ENCODE data around the gene OR9A2. TPM values are rescaled to one million over a fixed set of nuclear protein-coding genes. Genes with fewer than 3 reads are reported as not detected.

The OR9A2 gene, protein sequence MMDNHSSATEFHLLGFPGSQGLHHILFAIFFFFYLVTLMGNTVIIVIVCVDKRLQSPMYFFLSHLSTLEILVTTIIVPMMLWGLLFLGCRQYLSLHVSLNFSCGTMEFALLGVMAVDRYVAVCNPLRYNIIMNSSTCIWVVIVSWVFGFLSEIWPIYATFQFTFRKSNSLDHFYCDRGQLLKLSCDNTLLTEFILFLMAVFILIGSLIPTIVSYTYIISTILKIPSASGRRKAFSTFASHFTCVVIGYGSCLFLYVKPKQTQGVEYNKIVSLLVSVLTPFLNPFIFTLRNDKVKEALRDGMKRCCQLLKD
- total RNA-seq (not detected), polyA plus RNA-seq (not detected)

DNA sequence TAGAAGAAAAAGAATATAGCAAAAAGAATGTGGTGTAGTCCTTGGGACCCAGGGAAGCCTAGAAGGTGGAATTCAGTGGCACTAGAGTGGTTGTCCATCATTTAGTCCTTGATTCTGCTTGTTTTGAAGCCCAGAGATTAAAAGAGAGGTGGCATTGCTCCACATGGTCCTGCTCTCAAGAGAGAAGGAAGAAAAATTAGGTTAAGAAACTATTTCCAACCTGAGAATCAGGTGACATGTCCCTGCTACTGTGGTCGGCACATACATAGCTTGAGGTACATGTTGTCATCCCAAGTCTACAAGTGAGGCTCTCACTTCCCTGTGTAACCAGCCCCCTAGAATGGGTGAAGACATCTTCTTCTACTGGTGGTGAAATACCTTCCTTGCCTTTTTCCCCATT lies at the start of gene OR9A2:
OR9A2 (minus strand) TSS at position 101 of the 400 bp plus-strand sequence; CDS start at position 101, 0 bp downstream.
- Mint-ChIP-seq H3K4me3 (no peak within 1 kb of the TSS), H3K27me3 (peaks cover 16 to 44% of the 10 kb centered on the region in 2 donors), H3K36me3 (no peaks in the 10 kb centered on the region), H3K27ac (no peak within 1 kb of the TSS), H3K9me3 (no peaks in the 10 kb centered on the region), H3K4me1 (no peaks in the 10 kb centered on the region)
- Histone ChIP-seq H3K4me3 (ENCODE audit: low read length) (no peak within 1 kb of the TSS), H3K9me3 (ENCODE audit: low read length) (no peaks in the 10 kb centered on the region), H3K4me1 (ENCODE audit: insufficient read depth, low read length) (no peaks in the 10 kb centered on the region), H3K27me3 (ENCODE audit: insufficient read depth, low read length, poor library complexity, severe bottlenecking) (no peaks in the 10 kb centered on the region), H3K27ac (ENCODE audit: low read depth, low read length) (no peak within 1 kb of the TSS), H3K36me3 (ENCODE audit: insufficient read depth, low read length) (no peaks in the 10 kb centered on the region)
- no peak for DNase-seq
- ChIA-PET POLR2A (no interaction called here), CTCF (no interaction called here)

DNA sequence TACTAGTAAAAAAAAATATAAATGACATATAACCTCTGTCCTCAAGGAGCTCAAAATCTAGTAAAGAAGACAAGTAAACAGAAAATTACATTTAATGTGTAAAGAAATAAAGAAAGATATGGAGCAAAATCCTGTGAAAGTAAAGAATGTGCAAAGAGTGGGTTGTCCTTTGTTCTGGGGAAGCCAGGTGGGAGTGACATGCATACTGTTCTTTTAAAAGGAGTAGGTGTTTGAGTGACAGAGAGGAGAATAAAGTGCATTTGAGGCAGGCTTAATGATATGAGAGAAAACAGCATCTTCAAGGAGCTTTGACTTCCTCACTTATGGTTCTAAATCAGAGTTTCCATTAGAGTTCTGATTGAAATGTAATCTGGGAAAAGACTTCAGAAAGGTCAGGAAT lies 47.2 kb upstream of the OR9A2 start:
- Mint-ChIP-seq H3K4me1 (no peaks in the 10 kb centered on the region), H3K36me3 (peaks cover 0 to 6% (median 0%) of the 10 kb centered on the region in 3 donors), H3K27me3 (peaks cover 13 to 48% of the 10 kb centered on the region in 2 donors), H3K27ac (no peak overlapping the region), H3K4me3 (no peak overlapping the region), H3K9me3 (peaks cover 0 to 3% (median 0%) of the 10 kb centered on the region in 5 donors)
- no peak overlapping the region for H3K27ac ChIP-seq (ENCODE audit: low read depth, low read length)
- no peaks in the 10 kb centered on the region for H3K27me3 ChIP-seq (ENCODE audit: insufficient read depth, low read length, poor library complexity, severe bottlenecking)
- ChIA-PET CTCF (no interaction called here), POLR2A (no interaction called here)
- DNase-seq, result no peak
- no peaks in the 10 kb centered on the region for H3K9me3 ChIP-seq (ENCODE audit: low read length)
- H3K36me3 ChIP-seq (ENCODE audit: insufficient read depth, low read length), result no peaks in the 10 kb centered on the region
- H3K4me1 ChIP-seq (ENCODE audit: insufficient read depth, low read length), result no peaks in the 10 kb centered on the region
- H3K4me3 ChIP-seq (ENCODE audit: low read length), result no peak overlapping the region

DNA sequence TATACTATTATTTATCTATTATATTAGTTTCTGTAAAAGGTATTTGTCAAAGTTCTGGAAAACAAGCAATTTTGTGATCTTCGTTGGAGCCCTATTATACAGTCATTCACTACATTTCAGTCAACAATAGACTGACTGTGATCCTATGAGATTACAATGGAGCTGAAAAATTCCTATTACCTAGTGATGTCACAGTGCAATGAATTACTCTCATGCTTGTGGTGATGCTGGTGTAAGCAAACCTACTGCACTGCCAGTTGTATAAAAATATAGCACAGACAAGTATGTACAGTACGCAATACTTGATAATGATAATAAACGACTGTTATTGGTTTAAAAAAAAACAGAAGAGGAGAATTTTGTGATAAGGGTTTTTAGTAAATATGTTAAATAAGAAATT lies 46.6 kb upstream of the OR9A2 start:
- Mint-ChIP-seq H3K4me3 (no peak overlapping the region), H3K4me1 (no peaks in the 10 kb centered on the region), H3K27ac (no peak overlapping the region), H3K9me3 (peaks cover 0 to 1% (median 0%) of the 10 kb centered on the region in 5 donors), H3K27me3 (peaks cover 15 to 45% of the 10 kb centered on the region in 2 donors), H3K36me3 (peaks cover 0 to 5% (median 0%) of the 10 kb centered on the region in 3 donors)
- POLR2A ChIA-PET, result no interaction called here
- no peaks in the 10 kb centered on the region for H3K27me3 ChIP-seq (ENCODE audit: insufficient read depth, low read length, poor library complexity, severe bottlenecking)
- H3K36me3 ChIP-seq (ENCODE audit: insufficient read depth, low read length), result no peaks in the 10 kb centered on the region
- CTCF ChIA-PET, result no interaction called here
- H3K9me3 ChIP-seq (ENCODE audit: low read length), result no peaks in the 10 kb centered on the region
- no peaks in the 10 kb centered on the region for H3K4me1 ChIP-seq (ENCODE audit: insufficient read depth, low read length)
- no peak overlapping the region for H3K4me3 ChIP-seq (ENCODE audit: low read length)
- no peak for DNase-seq
- no peak overlapping the region for H3K27ac ChIP-seq (ENCODE audit: low read depth, low read length)

DNA sequence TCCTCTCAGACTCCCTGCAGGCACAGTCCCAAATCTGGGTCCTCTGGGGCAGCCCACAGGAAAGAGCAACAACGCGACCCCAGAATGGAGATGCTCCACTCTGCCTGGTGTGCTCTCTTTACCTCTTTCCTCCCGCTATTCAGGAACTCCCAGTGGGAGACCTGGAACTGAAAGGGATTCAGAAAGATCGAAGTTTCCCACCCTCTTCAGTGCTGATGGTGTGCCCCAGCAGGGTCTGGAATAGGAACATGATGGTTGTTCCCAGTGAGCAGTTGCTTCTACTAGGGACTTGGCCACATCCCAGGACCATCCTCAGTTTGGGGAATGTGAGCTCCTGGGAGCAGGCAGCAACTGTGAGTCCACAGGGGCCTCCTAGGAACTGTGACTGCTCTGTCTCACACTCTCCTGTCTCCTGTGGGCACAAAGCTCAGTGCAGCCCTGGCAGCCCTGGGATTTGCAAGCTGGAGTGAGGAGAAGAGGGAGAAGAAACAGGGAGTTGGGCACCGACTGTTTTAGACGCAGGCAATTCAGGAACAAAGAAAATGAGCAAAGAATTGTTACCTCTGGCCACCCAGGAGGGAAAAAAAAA lies 43.1 kb upstream of the OR9A2 start:
- H3K4me3 ChIP-seq (ENCODE audit: low read length), result no peak overlapping the region
- Mint-ChIP-seq H3K4me1 (no peaks in the 10 kb centered on the region), H3K27ac (no peak overlapping the region), H3K9me3 (no peaks in the 10 kb centered on the region), H3K36me3 (no peaks in the 10 kb centered on the region), H3K27me3 (peaks cover 9 to 27% of the 10 kb centered on the region in 2 donors), H3K4me3 (no peak overlapping the region)
- no peaks in the 10 kb centered on the region for H3K9me3 ChIP-seq (ENCODE audit: low read length)
- H3K4me1 ChIP-seq (ENCODE audit: insufficient read depth, low read length), result no peaks in the 10 kb centered on the region
- no peak for DNase-seq
- CTCF ChIA-PET, result no interaction called here
- H3K27ac ChIP-seq (ENCODE audit: low read depth, low read length), result no peak overlapping the region
- H3K27me3 ChIP-seq (ENCODE audit: insufficient read depth, low read length, poor library complexity, severe bottlenecking), result no peaks in the 10 kb centered on the region
- no peaks in the 10 kb centered on the region for H3K36me3 ChIP-seq (ENCODE audit: insufficient read depth, low read length)
- POLR2A ChIA-PET, result no interaction called here

DNA sequence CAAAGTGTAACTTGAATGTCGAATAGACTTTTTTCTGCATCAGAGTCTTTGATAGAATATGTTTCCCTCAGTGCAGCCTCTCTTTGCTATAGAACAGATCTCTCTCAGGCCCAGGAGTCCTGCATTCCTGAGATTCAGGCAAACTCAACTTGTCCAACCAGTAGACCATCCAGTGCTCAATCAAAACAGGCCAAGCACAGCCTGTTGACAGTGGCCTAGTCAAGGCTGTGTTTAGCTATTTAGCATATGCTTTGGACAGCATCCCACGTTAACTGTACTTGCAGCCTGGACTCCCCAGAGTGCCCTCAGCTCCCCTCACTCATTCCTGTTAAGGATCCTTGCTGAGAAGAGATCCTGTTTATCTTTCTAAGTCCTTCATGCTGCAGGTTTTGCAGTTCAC lies 41.5 kb upstream of the OR9A2 start:
- Histone ChIP-seq H3K9me3 (ENCODE audit: low read length) (no peaks in the 10 kb centered on the region), H3K27me3 (ENCODE audit: insufficient read depth, low read length, poor library complexity, severe bottlenecking) (no peaks in the 10 kb centered on the region), H3K27ac (ENCODE audit: low read depth, low read length) (no peak overlapping the region), H3K4me1 (ENCODE audit: insufficient read depth, low read length) (no peaks in the 10 kb centered on the region), H3K36me3 (ENCODE audit: insufficient read depth, low read length) (no peaks in the 10 kb centered on the region), H3K4me3 (ENCODE audit: low read length) (no peak overlapping the region)
- H3K27ac Mint-ChIP-seq, result no peak overlapping the region
- no peaks in the 10 kb centered on the region for H3K9me3 Mint-ChIP-seq
- POLR2A ChIA-PET, result no interaction called here
- CTCF ChIA-PET, result no interaction called here
- H3K4me3 Mint-ChIP-seq, result no peak overlapping the region
- H3K27me3 Mint-ChIP-seq, result peaks cover 9 to 19% of the 10 kb centered on the region in 2 donors
- DNase-seq, result no peak
- H3K36me3 Mint-ChIP-seq, result no peaks in the 10 kb centered on the region
- H3K4me1 Mint-ChIP-seq, result no peaks in the 10 kb centered on the region

DNA sequence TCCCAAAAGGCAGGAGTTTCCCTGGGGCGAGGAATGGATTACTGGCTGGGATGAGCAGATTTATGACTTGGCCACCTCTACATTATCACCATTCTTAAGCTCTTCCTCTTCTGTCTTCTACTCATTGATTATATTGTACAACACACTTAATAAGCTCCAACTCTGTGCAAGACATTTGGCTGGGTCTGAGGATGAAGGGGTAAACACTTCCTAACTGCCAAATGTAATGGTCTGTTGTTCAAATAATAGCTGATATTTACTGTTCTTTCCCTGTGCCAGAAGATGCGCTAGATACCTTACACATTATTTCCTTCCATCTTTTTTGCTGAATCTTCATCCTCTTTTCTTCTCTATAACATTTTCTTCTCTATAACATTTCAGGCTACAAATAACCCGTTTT lies 36.8 kb upstream of the OR9A2 start:
- Histone ChIP-seq H3K4me3 (ENCODE audit: low read length) (no peak overlapping the region), H3K4me1 (ENCODE audit: insufficient read depth, low read length) (no peaks in the 10 kb centered on the region), H3K27ac (ENCODE audit: low read depth, low read length) (no peak overlapping the region), H3K9me3 (ENCODE audit: low read length) (no peaks in the 10 kb centered on the region), H3K36me3 (ENCODE audit: insufficient read depth, low read length) (no peaks in the 10 kb centered on the region), H3K27me3 (ENCODE audit: insufficient read depth, low read length, poor library complexity, severe bottlenecking) (no peaks in the 10 kb centered on the region)
- ChIA-PET CTCF (no interaction called here), POLR2A (no interaction called here)
- Mint-ChIP-seq H3K27ac (no peak overlapping the region), H3K4me1 (no peaks in the 10 kb centered on the region), H3K27me3 (peaks cover 7 to 8% of the 10 kb centered on the region in 2 donors), H3K4me3 (no peak overlapping the region), H3K36me3 (no peaks in the 10 kb centered on the region), H3K9me3 (no peaks in the 10 kb centered on the region)
- no peak for DNase-seq

DNA sequence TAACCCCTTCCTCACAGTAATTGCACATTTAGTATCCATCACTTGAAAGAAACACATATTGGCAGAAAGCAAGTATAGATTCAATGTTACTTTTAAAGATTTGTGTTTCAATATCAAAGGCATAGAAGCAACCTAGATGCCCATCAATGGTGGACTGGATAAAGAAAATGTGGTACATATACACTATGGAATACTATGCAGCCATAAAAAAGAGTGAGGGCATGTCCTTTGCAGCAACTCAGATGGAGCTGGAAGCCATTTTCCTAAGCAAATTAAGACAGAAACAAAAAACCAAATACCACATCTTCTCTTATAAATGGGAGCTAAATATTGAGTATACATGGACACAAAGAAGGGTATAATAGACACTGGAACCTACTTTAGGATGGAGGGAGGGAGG lies 28.8 kb upstream of the OR9A2 start:
- CTCF ChIA-PET, result interaction anchor here (0.9 kb wide), 1 partner anchor 250 kb away, joined by 3 read pairs; no protein-coding TSS in a partner anchor
- Mint-ChIP-seq H3K9me3 (peaks cover 0 to 3% (median 0%) of the 10 kb centered on the region in 5 donors), H3K27me3 (peaks cover 2 to 44% of the 10 kb centered on the region in 2 donors), H3K36me3 (no peaks in the 10 kb centered on the region), H3K27ac (no peak overlapping the region), H3K4me1 (no peaks in the 10 kb centered on the region), H3K4me3 (no peak overlapping the region)
- H3K4me1 ChIP-seq (ENCODE audit: insufficient read depth, low read length), result no peaks in the 10 kb centered on the region
- DNase-seq, result no peak
- H3K9me3 ChIP-seq (ENCODE audit: low read length), result no peaks in the 10 kb centered on the region
- no peaks in the 10 kb centered on the region for H3K27me3 ChIP-seq (ENCODE audit: insufficient read depth, low read length, poor library complexity, severe bottlenecking)
- POLR2A ChIA-PET, result no interaction called here
- no peaks in the 10 kb centered on the region for H3K36me3 ChIP-seq (ENCODE audit: insufficient read depth, low read length)
- H3K27ac ChIP-seq (ENCODE audit: low read depth, low read length), result no peak overlapping the region
- no peak overlapping the region for H3K4me3 ChIP-seq (ENCODE audit: low read length)

DNA sequence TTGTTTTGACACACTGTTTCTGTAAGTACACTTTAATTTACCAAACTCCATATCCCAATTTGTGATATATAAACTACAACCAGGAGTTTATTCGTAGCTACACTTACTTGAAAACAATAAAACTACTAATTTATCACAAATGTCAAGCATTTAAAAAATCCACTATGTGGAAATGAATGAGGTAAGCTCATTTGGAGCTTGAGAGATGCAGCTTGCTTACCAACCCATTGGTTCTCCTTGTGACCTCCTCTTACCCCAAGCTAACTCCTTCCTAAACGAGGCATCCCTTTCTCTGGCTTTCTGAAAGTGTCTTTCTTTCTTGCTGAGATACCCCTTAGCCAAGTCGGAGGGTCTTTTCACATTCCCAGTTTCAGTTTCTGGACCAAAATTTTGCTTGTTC lies 27.7 kb upstream of the OR9A2 start:
- Histone ChIP-seq H3K4me1 (ENCODE audit: insufficient read depth, low read length) (no peaks in the 10 kb centered on the region), H3K9me3 (ENCODE audit: low read length) (no peaks in the 10 kb centered on the region), H3K27me3 (ENCODE audit: insufficient read depth, low read length, poor library complexity, severe bottlenecking) (no peaks in the 10 kb centered on the region), H3K36me3 (ENCODE audit: insufficient read depth, low read length) (no peaks in the 10 kb centered on the region), H3K27ac (ENCODE audit: low read depth, low read length) (no peak overlapping the region), H3K4me3 (ENCODE audit: low read length) (no peak overlapping the region)
- ChIA-PET CTCF (no interaction called here), POLR2A (no interaction called here)
- no peaks in the 10 kb centered on the region for H3K4me1 Mint-ChIP-seq
- DNase-seq, result no peak
- H3K36me3 Mint-ChIP-seq, result no peaks in the 10 kb centered on the region
- peaks cover 4 to 48% of the 10 kb centered on the region in 2 donors for H3K27me3 Mint-ChIP-seq
- peaks cover 0 to 3% (median 0%) of the 10 kb centered on the region in 5 donors for H3K9me3 Mint-ChIP-seq
- no peak overlapping the region for H3K4me3 Mint-ChIP-seq
- peak overlapping the region in 1 of 8 donors; percentile 27 for H3K27ac Mint-ChIP-seq
